Neural progenitor cell (in vitro differentiated cells): Measurements from ENCODE around the gene BMP2K. TPM values are rescaled to one million over a fixed set of nuclear protein-coding genes. Genes with fewer than 3 reads are reported as not detected.

Source experiments
- DNase-seq: peaks from one replicate; pipeline ENCODE4 v3.0.0-alpha.2; 2016; ENCODE audit warnings: low spot score
- H2AFZ ChIP-seq: fragments of 200-600 bp; sonication (generic); replicated peaks from 2 replicates; pipeline ENCODE4 v1.6.1; 2016; ENCODE audit warnings: antibody characterized with exemption
- H3F3A ChIP-seq: fragments of 200-600 bp; sonication (generic); 2 replicates; pipeline ENCODE4 v1.6.1; 2016; ENCODE audit warnings: antibody characterized with exemption, low read depth
- H3K27ac ChIP-seq: fragments of 200-600 bp; sonication (generic); 2 replicates; pipeline ENCODE4 v1.5.1; 2016; ENCODE audit warnings: mild to moderate bottlenecking
- H3K27me3 ChIP-seq: fragments of 200-600 bp; sonication (generic); 2 replicates; pipeline ENCODE4 v1.6.1; 2016; ENCODE audit warnings: mild to moderate bottlenecking, moderate library complexity
- H3K36me3 ChIP-seq: fragments of 200-600 bp; sonication (generic); 2 replicates; pipeline ENCODE4 v1.5.1; 2016
- H3K4me1 ChIP-seq: fragments of 200-600 bp; sonication (generic); 2 replicates; pipeline ENCODE4 v1.6.1; 2016; ENCODE audit warnings: mixed run types
- H3K4me2 ChIP-seq: fragments of 200-600 bp; sonication (generic); 2 replicates; pipeline ENCODE4 v1.6.1; 2016
- H3K4me3 ChIP-seq: fragments of 200-600 bp; sonication (generic); 2 replicates; pipeline ENCODE4 v1.5.1; 2016
- H3K79me2 ChIP-seq: fragments of 200-600 bp; sonication (generic); 2 replicates; pipeline ENCODE4 v1.6.1; 2016; ENCODE audit warnings: low read depth
- H3K9ac ChIP-seq: fragments of 200-600 bp; sonication (generic); 2 replicates; pipeline ENCODE4 v1.6.1; 2016
- H3K9me3 ChIP-seq: fragments of 200-600 bp; sonication (generic); 2 replicates; pipeline ENCODE4 v1.5.1; 2016; ENCODE audit warnings: low read depth
- H4K20me1 ChIP-seq: fragments of 200-600 bp; sonication (generic); 2 replicates; pipeline ENCODE4 v1.6.1; 2016; ENCODE audit warnings: low read depth
- H3K27ac Mint-ChIP-seq: 3 replicates; pipeline ENCODE4 v1.8.0; 2021; ENCODE audit warnings: mixed read lengths
- H3K27me3 Mint-ChIP-seq: 2 replicates; pipeline ENCODE4 v1.8.0; 2022; ENCODE audit warnings: low read depth, mild to moderate bottlenecking, inconsistent platforms, moderate library complexity, mixed read lengths; ENCODE audit not compliant: insufficient read depth
- H3K36me3 Mint-ChIP-seq: 3 replicates; pipeline ENCODE4 v1.8.0; 2021; ENCODE audit warnings: mixed read lengths
- H3K4me1 Mint-ChIP-seq: 3 replicates; pipeline ENCODE4 v1.8.0; 2021; ENCODE audit warnings: mixed read lengths
- H3K4me3 Mint-ChIP-seq: 3 replicates; pipeline ENCODE4 v1.8.0; 2021; ENCODE audit warnings: mild to moderate bottlenecking, moderate library complexity, mixed read lengths
- H3K9me3 Mint-ChIP-seq: 3 replicates; pipeline ENCODE4 v1.8.0; 2020; ENCODE audit warnings: mixed read lengths
- EZH2 ChIP-seq: fragments of 200-600 bp; sonication (generic); IDR thresholded peaks from 2 replicates; pipeline ENCODE4 v1.6.1; 2017; ENCODE audit warnings: antibody characterized with exemption, mild to moderate bottlenecking, moderate library complexity
- EZH2phosphoT487 ChIP-seq: fragments of 200-600 bp; sonication (generic); IDR thresholded peaks from 2 replicates; pipeline ENCODE4 v1.6.1; 2017; ENCODE audit warnings: antibody characterized with exemption
- total RNA-seq: library from RNA; depleted of rRNA; stranded (reverse); fragments of >200 nt; gene quantifications from 2 replicates; pipeline ENCODE4 v1.2.3, GENCODE V29; 2015; ENCODE audit warnings: low replicate concordance
- TF ChIP-seq, protein P1 (sequence below): fragments of 200-600 bp; sonication (generic); IDR thresholded peaks from 2 replicates; pipeline ENCODE4 v1.5.1; 2017; ENCODE audit warnings: antibody characterized with exemption, mild to moderate bottlenecking

The BMP2K gene
- total RNA-seq, 1 donor from 2014 or later = 62.0 TPM

DNA sequence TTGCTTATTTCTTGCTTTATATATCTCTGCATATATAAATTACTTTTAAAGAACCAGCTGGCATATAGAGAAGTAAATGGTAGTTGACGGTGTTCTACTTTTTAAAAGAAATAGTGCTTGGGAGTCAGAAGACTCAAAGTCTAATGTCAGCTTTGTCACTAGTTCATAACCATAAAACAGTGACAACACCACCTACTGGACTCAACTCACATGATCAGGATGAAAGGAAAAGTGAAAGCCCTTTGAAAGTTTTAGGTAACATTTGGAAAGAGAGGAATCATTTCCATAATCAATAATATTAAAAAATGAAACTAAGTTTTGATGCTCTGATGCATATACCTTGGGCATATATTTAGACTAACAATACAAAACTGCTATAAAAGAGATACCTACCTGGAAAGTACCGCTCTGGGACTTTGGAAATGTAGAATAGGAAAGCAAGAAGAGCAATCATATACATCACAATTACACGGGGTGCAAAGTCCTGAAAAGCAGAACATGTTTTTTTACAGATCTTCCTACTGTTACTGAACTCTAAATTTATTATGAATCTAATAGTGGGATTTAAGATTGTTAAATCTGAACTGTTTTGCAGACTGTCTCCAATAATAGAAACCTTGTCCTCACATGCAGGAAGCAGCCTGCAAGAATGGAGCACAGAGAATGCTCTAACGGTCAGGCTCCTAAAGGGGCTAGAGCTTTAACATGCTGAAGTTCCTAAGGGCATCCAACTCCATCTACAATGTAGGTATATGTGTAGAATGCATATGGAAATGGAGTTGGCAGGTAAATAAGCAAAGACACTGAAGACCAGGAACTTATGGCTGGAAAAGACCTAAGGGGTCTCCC lies 147.5 kb downstream of the BMP2K start:
- H4K20me1 ChIP-seq = no peaks in the 10 kb centered on the region
- peaks cover 17% of the 10 kb centered on the region for H3K36me3 Mint-ChIP-seq
- H2AFZ ChIP-seq = no peak overlapping the region
- H3K36me3 ChIP-seq = no peaks in the 10 kb centered on the region
- TF ChIP-seq, protein P1, sequence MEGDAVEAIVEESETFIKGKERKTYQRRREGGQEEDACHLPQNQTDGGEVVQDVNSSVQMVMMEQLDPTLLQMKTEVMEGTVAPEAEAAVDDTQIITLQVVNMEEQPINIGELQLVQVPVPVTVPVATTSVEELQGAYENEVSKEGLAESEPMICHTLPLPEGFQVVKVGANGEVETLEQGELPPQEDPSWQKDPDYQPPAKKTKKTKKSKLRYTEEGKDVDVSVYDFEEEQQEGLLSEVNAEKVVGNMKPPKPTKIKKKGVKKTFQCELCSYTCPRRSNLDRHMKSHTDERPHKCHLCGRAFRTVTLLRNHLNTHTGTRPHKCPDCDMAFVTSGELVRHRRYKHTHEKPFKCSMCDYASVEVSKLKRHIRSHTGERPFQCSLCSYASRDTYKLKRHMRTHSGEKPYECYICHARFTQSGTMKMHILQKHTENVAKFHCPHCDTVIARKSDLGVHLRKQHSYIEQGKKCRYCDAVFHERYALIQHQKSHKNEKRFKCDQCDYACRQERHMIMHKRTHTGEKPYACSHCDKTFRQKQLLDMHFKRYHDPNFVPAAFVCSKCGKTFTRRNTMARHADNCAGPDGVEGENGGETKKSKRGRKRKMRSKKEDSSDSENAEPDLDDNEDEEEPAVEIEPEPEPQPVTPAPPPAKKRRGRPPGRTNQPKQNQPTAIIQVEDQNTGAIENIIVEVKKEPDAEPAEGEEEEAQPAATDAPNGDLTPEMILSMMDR = peak; percentile 13
- TF ChIP-seq EZH2 (no peak), EZH2phosphoT487 (no peak)
- DNase-seq = no peak
- H3K79me2 ChIP-seq = no peaks in the 10 kb centered on the region
- no peaks in the 10 kb centered on the region for H3F3A ChIP-seq
- H3K27me3 ChIP-seq = no peaks in the 10 kb centered on the region
- no peak overlapping the region for H3K27ac Mint-ChIP-seq
- H3K9me3 Mint-ChIP-seq = no peaks in the 10 kb centered on the region
- H3K4me1 ChIP-seq = no peaks in the 10 kb centered on the region
- H3K9me3 ChIP-seq = no peaks in the 10 kb centered on the region
- H3K27ac ChIP-seq = no peak overlapping the region
- no peak overlapping the region for H3K9ac ChIP-seq
- H3K4me3 ChIP-seq = no peak overlapping the region
- no peaks in the 10 kb centered on the region for H3K4me1 Mint-ChIP-seq
- no peak overlapping the region for H3K4me3 Mint-ChIP-seq
- H3K27me3 Mint-ChIP-seq = no peaks in the 10 kb centered on the region
- H3K4me2 ChIP-seq = no peak overlapping the region

DNA sequence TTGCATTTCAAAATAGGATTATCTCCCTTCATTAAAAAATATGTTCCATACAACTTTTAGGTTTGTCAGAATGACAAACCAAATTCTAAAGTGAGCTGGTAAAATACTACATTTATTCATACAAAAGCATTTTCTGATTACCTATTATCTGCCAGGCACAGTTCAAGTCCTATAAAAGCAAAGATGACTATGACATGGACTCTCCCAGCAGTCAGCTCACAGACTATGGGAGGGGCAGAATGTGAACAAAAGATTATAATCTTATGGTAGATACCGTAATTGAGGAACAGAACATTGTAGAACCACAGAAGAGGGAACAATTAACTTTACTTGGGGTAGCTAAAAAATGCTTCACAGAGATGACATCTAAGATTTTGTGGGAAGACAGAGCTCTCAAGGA lies 150.7 kb downstream of the BMP2K start:
- no peak for TF ChIP-seq EZH2
- TF ChIP-seq EZH2phosphoT487 = no peak
- TF ChIP-seq, protein P1 = no peak
- Histone ChIP-seq H3K27ac (no peak overlapping the region), H2AFZ (no peak overlapping the region), H3K36me3 (no peaks in the 10 kb centered on the region), H3K4me3 (no peak overlapping the region), H3K4me2 (no peak overlapping the region), H4K20me1 (peaks cover under 1% of the 10 kb centered on the region), H3K9me3 (no peaks in the 10 kb centered on the region), H3K79me2 (no peaks in the 10 kb centered on the region), H3K4me1 (no peaks in the 10 kb centered on the region), H3K9ac (no peak overlapping the region), H3K27me3 (no peaks in the 10 kb centered on the region), H3F3A (no peaks in the 10 kb centered on the region)
- H3K9me3 Mint-ChIP-seq = no peaks in the 10 kb centered on the region
- no peak for DNase-seq
- no peaks in the 10 kb centered on the region for H3K4me1 Mint-ChIP-seq
- H3K36me3 Mint-ChIP-seq = peaks cover 27% of the 10 kb centered on the region
- H3K27me3 Mint-ChIP-seq = no peaks in the 10 kb centered on the region
- no peak overlapping the region for H3K27ac Mint-ChIP-seq
- no peak overlapping the region for H3K4me3 Mint-ChIP-seq

- TF ChIP-seq, protein P1 = no peak
- TF ChIP-seq EZH2 = no peak
- TF ChIP-seq EZH2phosphoT487 = no peak
- H3K4me3 Mint-ChIP-seq = no peak overlapping the region
- Histone ChIP-seq H3K4me3 (no peak overlapping the region), H4K20me1 (peaks cover 4% of the 10 kb centered on the region), H3K4me1 (no peaks in the 10 kb centered on the region), H3K4me2 (no peak overlapping the region), H3K27me3 (no peaks in the 10 kb centered on the region), H3K36me3 (peaks cover 4% of the 10 kb centered on the region), H2AFZ (no peak overlapping the region), H3K9ac (no peak overlapping the region), H3K9me3 (no peaks in the 10 kb centered on the region), H3K27ac (no peak overlapping the region), H3K79me2 (no peaks in the 10 kb centered on the region), H3F3A (no peaks in the 10 kb centered on the region)
- no peaks in the 10 kb centered on the region for H3K27me3 Mint-ChIP-seq
- H3K4me1 Mint-ChIP-seq = no peaks in the 10 kb centered on the region
- peaks cover 25% of the 10 kb centered on the region for H3K36me3 Mint-ChIP-seq
- H3K9me3 Mint-ChIP-seq = no peaks in the 10 kb centered on the region
- no peak overlapping the region for H3K27ac Mint-ChIP-seq
- DNase-seq = no peak
Measured at GRCh38 chr4:78928835-78929234, 152.7 kb downstream of the BMP2K start.
